ENCODE data around the gene PGK2.

GRCh38 chr6:49801525-49801924, 14.4 kb upstream of the PGK2 start:
- TF ChIP-seq POLR2A (IDR thresholded peaks at IDR 0.05; ENCODE audit: control extremely low read depth in 1 of 2, low read depth in 2 of 2, low read length in 2 of 2): no peak
- TF ChIP-seq USF2 (IDR thresholded peaks at IDR 0.05; ENCODE audit: low read length): no peak
- no peak for TF ChIP-seq EZH2 (IDR thresholded peaks at IDR 0.05; ENCODE audit: low read depth, low read length, severe bottlenecking)
- TF ChIP-seq CTCF (IDR thresholded peaks at IDR 0.05; ENCODE audit: control extremely low read depth in 1 of 3, insufficient read depth in 1 of 3, low read depth in 1 of 3, low read length in 3 of 3): no peak
- no peak for TF ChIP-seq TAF1 (IDR thresholded peaks at IDR 0.05; ENCODE audit: low read depth, low read length)
- TF ChIP-seq BCL11A (IDR thresholded peaks at IDR 0.05; ENCODE audit: low read depth in 2 of 2, low read length in 2 of 2): no peak
- no peak for TF ChIP-seq TCF12 (IDR thresholded peaks at IDR 0.05; ENCODE audit: low read depth, low read length)
- TF ChIP-seq EP300 (IDR thresholded peaks at IDR 0.05; ENCODE audit: borderline replicate concordance in 1 of 2, low read depth in 2 of 2, low read length in 2 of 2): no peak
- no peak for TF ChIP-seq SRF (IDR thresholded peaks at IDR 0.05; ENCODE audit: low read depth, low read length)
- no peak for TF ChIP-seq JUN (IDR thresholded peaks at IDR 0.05; ENCODE audit: low read depth, low read length)
- TF ChIP-seq YY1 (IDR thresholded peaks at IDR 0.05; ENCODE audit: low read depth, low read length): no peak
- no peak for TF ChIP-seq RAD21 (IDR thresholded peaks at IDR 0.05 in 1 of 2, conservative IDR thresholded peaks at IDR 0.05 in 1 of 2; ENCODE audit: low read depth in 2 of 2, low read length in 2 of 2)

Measured in H1 (cell line).